ENCODE measurements around the gene SCYL3.
"Not testable (repeated sequence)": the region's sequence is repeated elsewhere in the genome, so short reads cannot be mapped to it uniquely, and the experiment has no call there.

SCYL3 gene

DNA sequence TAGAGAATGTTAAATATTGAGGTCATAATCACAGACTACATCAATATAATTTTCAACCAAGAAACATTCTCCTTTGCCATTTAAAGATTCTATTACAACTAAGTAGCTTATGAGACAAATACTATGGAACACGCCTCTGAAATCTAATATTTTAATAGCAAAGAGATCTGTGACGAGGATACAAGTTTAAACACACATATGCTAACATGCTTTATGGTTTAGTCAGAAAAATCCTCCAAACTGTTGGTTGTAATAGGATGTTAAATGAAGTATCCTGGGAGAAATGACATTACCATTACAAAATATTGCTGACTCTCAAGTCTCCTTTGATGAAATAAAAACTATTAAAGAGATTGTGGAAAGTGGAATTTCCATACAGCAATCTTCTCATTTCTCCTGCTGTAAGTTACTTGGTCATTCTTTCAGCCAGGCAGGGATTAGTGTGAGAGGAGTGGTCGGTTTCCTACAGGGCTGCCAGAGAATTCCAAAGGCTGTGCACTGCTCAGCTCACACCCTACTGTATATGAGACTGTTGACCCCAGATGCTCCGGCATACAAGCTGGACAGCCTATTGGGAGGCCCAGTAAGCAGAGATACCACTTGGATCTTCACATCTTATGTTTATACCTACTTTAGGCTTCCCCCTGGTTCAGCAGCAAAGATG lies 26.6 kb downstream of the SCYL3 start:
- no peak for DNase-seq

DNA sequence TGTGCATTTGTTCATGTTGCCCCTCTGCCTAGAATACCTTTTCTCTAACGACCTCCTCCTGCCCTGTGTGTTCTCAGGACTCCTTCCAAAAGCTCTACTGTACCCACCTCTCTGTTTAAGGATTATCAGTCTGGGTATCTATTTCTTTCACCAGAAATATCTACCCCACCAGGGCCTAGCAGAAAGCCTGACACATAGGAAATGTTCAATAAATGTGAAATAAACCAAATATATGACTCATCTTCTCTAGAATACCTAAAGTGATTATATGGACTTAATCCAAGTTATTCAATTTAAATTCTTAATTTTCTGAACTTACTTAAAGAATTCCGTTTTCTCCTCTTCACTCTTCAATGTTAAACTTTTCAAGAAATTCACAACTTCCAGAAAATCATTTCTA lies 27.1 kb downstream of the SCYL3 start:
- DNase-seq = no peak

GRCh38 chr1:169864531-169864930 lies 29.2 kb downstream of the SCYL3 start:
- DNase-seq = not testable (repeated sequence)

DNA sequence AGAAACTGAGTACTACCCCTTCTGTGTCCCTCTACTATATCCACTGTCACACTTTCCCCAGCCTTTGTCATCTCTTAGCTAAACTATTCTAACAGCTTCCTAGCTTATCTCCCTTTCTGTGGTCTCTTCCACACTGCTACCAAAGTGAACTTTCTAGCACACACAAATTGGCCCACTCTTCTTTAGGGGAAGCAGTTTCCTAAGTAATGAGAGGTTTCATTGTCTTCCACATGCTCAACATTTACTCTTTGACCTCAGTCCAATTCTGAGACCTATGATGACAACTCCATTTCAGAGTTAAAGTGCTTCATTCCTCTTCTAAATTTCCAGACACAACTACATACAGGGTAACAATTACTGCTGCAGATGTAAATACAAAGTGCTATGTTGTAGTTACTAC lies 32.9 kb downstream of the SCYL3 start:
- no peak for DNase-seq

DNA sequence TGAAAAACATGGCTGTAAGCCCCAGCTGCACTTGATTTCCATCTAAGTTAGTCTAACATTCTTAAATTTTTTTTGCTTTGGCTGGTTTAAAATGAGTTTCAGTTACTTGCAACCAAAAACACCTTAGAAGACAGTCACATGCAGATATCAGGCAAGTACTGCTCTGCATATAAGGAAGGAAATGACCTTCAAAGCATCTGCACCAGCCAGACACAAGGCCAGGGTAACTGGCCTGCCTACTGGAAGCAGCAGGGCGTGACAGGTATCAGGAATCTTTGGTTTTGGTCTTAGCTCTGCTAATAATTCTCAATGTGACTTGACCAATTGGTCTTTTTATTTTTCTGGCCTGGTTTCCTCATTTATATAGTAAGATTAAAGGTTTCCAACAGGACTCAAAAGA lies 33.5 kb downstream of the SCYL3 start:
- no peak for DNase-seq

- no peak for DNase-seq
Observed at GRCh38 chr1:169859001-169859400, 34.7 kb downstream of the SCYL3 start.

DNA sequence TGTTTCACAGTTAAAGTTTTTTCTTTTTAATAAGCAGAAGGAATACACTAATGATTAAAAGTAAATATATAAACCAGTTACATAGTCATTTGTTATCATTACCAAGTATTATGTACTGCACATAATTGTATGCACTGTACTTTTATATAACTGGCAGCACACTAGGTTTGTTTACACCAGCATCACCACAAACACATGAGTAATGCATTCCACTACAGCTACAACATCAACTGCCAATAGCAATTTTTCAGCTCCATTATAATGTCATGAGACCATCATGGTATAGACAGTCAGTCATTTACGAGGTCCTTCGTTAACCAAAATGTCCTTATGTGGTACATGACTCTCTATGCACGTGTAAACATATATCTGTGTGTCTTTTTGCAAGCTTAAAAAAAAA lies 35.2 kb downstream of the SCYL3 start:
- DNase-seq = no peak

DNA sequence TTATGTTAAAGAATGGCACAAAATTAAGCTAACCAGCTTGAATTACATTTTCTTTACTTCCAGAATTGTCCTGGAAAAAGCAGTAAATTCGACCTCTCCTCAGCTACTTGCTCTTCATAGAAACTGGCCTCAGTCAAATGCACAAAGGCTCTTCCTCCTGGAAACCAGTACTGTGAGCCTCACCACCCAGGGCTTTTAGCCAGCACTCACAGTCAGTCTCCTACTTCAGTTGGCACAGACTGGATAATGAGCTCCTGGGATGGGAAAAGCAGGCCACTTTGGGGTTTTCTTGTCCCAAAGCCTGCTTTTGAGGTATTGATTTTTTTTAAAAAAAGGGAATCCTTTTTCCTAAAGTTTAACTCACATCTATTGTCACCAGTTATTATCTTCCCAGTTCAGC lies 40.4 kb downstream of the SCYL3 start:
- no peak for DNase-seq

- no peak for DNase-seq
Observed at GRCh38 chr1:169849346-169850022, 44.2 kb downstream of the SCYL3 start.

- DNase-seq = no peak
Observed at GRCh38 chr1:169848456-169848855, 45.2 kb downstream of the SCYL3 start.

GRCh38 chr1:169844941-169845608 lies 48.6 kb downstream of the SCYL3 start:
- DNase-seq = no peak

GRCh38 chr1:169838942-169839341 lies 54.8 kb downstream of the SCYL3 start:
- DNase-seq = no peak

DNA sequence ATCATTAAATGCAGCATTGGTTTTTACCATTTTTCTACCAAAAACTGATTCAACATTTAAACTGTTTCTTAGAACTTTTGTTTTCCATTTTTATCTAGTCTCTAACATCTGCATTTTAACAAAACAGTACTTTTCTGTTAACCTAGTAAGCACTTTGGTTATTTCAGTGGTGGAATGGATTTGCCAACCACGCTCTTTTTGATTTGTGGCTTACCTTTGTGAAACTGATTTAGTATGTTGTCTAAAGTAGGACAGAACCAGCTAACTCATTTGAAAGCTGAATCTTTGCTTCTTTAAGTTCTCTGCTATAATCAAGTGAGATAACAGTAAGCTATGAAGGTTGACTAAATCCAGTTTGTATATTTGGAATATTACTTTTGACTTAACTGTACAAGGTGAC lies 57.5 kb downstream of the SCYL3 start:
- no peak for DNase-seq

DNA sequence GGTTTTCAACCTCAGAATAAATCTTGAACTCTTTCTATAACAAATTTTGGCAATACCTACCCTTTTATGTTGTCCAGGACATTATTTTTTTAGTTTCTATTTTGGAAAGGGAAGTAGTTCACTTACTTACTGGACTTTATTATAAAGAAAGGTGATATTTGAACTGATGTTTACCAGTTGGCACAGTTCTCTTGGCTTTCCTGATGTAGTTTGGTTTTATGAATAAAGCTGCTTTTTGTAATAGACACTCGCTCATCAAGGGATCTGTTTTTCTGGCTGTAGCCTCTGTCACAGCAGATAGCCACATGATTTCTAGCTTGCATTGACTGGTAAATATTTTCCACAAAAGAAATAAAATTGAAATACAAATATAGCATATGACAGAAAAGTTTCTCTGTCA lies 58.0 kb downstream of the SCYL3 start:
- no peak for DNase-seq

DNA sequence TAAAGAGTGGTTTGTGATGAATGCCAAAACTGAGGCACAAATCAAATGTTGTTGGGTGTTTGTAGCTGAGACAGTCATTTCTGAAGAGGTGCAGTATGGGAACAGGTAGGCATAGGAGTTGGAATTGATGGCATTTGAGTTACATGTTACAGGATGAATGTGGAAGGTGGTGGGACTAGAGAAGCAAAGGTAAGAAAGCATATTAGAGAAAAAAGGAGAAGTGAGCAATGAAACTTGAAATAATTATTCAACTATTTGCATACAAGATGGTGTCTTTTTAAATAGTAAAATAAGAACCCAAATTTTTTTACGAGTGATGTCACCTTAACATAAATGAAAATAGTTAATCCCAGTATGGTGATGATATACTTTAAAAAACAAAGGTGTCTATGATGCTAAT lies 58.8 kb downstream of the SCYL3 start:
- DNase-seq = no peak

- DNase-seq = no peak
Observed at GRCh38 chr1:169833179-169833901, 60.4 kb downstream of the SCYL3 start.

DNA sequence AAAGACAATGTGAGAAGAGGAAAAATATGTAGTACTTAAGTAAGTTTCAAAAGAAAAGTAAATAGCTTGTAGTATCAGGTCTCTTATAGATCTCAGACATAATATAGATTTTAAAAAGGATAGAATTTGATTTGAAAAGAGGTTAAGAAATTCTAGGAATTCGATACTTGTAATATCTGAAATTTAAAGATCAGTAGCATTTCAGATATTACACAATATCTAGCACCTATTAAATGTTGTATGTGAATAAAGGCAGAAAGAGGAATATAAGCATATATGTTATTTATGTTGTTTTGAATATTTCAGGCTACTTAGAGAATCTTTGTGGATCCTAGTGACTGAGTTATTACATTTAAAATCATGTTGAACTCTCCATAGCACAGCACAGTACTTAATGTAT lies 64.0 kb downstream of the SCYL3 start:
- no peak for DNase-seq

DNA sequence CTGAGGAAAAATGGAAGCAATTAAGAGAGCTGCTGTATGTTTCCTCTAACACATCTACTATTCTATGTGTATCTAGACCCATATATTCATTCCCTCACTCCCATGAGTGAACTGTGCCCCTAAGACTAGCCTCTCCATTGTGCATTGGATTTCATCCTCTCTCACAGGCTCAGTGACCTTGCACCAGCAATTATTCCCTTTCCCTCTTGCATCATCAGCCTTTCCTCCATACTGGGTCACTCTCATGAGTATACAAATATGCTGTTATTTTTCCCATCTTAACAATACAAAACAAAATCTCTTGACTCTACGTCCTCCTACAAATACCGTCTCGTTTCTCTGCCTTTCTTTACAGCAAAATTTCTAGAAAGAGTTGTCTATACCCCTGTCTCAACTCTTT lies 69.5 kb downstream of the SCYL3 start:
- DNase-seq = no peak

- DNase-seq = no peak
Observed at GRCh38 chr1:169821500-169821899, 72.2 kb downstream of the SCYL3 start.

DNA sequence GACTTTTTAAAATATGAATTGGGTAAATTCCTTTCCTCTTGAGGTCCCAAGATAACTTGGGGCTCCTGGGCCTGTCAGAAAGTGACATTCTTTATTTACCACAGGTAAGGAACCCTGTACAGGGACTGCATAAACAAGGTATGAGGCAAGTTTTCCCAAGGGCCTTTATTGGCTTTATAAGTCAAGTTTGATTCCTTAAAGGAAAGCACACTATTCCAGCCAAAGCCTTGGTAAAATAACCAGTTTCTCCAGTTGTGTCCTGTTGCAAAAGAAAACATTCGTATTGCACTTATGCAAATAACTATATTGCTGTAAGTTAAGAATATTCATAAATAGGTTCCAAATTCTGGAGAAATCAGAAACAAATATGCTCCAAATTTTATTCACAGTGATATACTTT lies 77.1 kb downstream of the SCYL3 start:
- DNase-seq = no peak

- DNase-seq = no peak
Observed at GRCh38 chr1:169814265-169814664, 79.4 kb downstream of the SCYL3 start.

- no peak for DNase-seq
Observed at GRCh38 chr1:169812131-169812530, 81.6 kb downstream of the SCYL3 start.

DNA sequence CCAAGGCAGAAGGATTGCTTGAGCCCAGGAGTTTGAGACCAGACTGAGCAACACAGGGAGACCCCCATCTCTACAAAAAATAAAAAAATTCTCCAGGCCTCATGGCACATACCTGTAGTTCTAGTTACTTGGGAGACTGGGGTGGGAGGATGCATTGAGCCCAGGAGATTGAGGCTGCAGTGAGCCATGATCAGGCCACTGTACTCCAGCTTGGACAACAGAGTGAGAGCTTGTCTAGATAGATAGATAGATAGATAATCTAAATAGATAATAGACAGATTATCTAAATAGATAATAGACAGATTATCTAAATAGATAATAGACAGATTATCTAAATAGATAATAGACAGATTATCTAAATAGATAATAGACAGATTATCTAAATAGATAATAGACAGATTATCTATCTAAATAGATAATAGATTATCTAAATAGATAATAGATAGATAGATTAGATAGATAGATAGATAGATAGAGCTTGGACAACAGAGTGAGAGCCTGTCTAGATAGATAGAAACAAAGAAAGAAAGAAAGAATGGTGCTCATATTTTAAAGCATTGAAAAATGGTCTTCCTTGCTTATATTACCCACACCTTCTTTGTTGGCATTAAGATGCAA lies 82.2 kb downstream of the SCYL3 start:
- not testable (repeated sequence) for DNase-seq
